ENCODE measurements around the gene FAM228A. TPM values are rescaled to one million over a fixed set of nuclear protein-coding genes. Genes with fewer than 3 reads are reported as not detected.

FAM228A gene
- total RNA-seq, 1 experiment from 2014 or later: not detected

DNA sequence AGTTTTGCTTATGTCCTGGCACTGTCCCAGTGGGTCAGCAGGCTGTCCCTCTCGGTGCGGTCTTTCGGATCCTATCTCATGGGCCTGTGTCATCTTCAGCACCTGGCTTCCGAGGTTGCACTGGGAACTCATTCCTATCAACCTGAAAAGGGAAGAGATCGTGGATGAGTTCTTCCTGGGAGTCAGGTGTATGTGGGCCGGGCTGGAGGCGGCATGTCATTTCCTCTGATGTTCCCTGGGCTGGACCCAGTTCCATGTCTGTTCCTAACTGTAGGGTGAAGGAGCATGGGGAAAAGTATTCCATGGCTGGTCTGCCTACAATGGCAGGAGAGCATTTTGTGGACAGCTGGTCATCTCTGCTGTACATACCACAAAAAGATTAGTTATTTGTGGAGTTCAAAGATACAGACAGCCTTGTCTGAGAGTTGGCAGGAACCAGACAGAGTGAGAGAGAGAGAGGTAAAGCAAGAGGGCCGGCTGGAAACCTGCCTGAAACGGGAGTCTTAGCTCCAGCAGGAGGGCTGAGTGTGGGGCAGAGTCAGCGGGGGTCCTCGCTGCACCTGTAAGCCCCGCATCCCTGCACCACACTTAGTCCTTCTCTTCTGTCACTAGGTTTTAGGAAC, 25.2 kb downstream of the FAM228A start:
- H3K4me3 ChIP-seq (ENCODE audit: low read depth, low read length): no peak overlapping the region
- H3K9me3 ChIP-seq: no peaks in the 10 kb centered on the region
- Mint-ChIP-seq H3K36me3 (ENCODE audit: insufficient read depth, unreplicated experiment) (no peaks in the 10 kb centered on the region), H3K27me3 (ENCODE audit: insufficient read depth, unreplicated experiment) (peaks cover 7% of the 10 kb centered on the region), H3K9me3 (ENCODE audit: unreplicated experiment) (no peaks in the 10 kb centered on the region), H3K4me1 (ENCODE audit: low read depth, unreplicated experiment) (no peaks in the 10 kb centered on the region), H3K4me3 (ENCODE audit: unreplicated experiment) (no peak overlapping the region), H3K27ac (ENCODE audit: unreplicated experiment) (no peak overlapping the region)
- ChIA-PET CTCF (no interaction called here), POLR2A (no interaction called here)
- H3K27me3 ChIP-seq (replicated peaks; ENCODE audit: control insufficient read depth, insufficient read depth, low read length): no peaks in the 10 kb centered on the region
- H3K4me1 ChIP-seq: no peaks in the 10 kb centered on the region
- DNase-seq: no peak
- no TSS peak for BruUV-seq (replicated peaks)
- TF ChIP-seq, protein P1, sequence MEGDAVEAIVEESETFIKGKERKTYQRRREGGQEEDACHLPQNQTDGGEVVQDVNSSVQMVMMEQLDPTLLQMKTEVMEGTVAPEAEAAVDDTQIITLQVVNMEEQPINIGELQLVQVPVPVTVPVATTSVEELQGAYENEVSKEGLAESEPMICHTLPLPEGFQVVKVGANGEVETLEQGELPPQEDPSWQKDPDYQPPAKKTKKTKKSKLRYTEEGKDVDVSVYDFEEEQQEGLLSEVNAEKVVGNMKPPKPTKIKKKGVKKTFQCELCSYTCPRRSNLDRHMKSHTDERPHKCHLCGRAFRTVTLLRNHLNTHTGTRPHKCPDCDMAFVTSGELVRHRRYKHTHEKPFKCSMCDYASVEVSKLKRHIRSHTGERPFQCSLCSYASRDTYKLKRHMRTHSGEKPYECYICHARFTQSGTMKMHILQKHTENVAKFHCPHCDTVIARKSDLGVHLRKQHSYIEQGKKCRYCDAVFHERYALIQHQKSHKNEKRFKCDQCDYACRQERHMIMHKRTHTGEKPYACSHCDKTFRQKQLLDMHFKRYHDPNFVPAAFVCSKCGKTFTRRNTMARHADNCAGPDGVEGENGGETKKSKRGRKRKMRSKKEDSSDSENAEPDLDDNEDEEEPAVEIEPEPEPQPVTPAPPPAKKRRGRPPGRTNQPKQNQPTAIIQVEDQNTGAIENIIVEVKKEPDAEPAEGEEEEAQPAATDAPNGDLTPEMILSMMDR (IDR thresholded peaks at IDR 0.05; ENCODE audit: insufficient read depth in 1 of 2, low read depth in 1 of 2, low read length in 1 of 2, severe bottlenecking in 1 of 2, unreplicated experiment in 1 of 2): no peak
- intact Hi-C loops (cut with micrococcal nuclease; ENCODE audit: unreplicated experiment): no loop called here
- H3K36me3 ChIP-seq (ENCODE audit: control insufficient read depth, insufficient read depth, low read length): no peaks in the 10 kb centered on the region

GRCh38 chr2:24200799-24201198, 25.9 kb downstream of the FAM228A start:
- POLR2A ChIA-PET: no interaction called here
- CTCF ChIA-PET: no interaction called here

GRCh38 chr2:24203029-24203786, 28.4 kb downstream of the FAM228A start:
- TF ChIP-seq, protein P1 (IDR thresholded peaks at IDR 0.05; ENCODE audit: insufficient read depth in 1 of 2, low read depth in 1 of 2, low read length in 1 of 2, severe bottlenecking in 1 of 2, unreplicated experiment in 1 of 2): no peak
- peaks cover 2% of the 10 kb centered on the region for H3K27me3 Mint-ChIP-seq (ENCODE audit: insufficient read depth, unreplicated experiment)
- BruUV-seq (replicated peaks): no TSS peak
- DNase-seq: no peak
- H3K9me3 ChIP-seq: no peaks in the 10 kb centered on the region
- H3K9me3 Mint-ChIP-seq (ENCODE audit: unreplicated experiment): no peaks in the 10 kb centered on the region
- no peak overlapping the region for H3K4me3 Mint-ChIP-seq (ENCODE audit: unreplicated experiment)
- ChIA-PET POLR2A (no interaction called here), CTCF (no interaction called here)
- no peak overlapping the region for H3K4me3 ChIP-seq (ENCODE audit: low read depth, low read length)
- no peaks in the 10 kb centered on the region for H3K36me3 ChIP-seq (ENCODE audit: control insufficient read depth, insufficient read depth, low read length)
- intact Hi-C loops (cut with micrococcal nuclease; ENCODE audit: unreplicated experiment): no loop called here
- no peaks in the 10 kb centered on the region for H3K4me1 ChIP-seq
- H3K4me1 Mint-ChIP-seq (ENCODE audit: low read depth, unreplicated experiment): no peaks in the 10 kb centered on the region
- no peak overlapping the region for H3K27ac Mint-ChIP-seq (ENCODE audit: unreplicated experiment)
- no peaks in the 10 kb centered on the region for H3K27me3 ChIP-seq (replicated peaks; ENCODE audit: control insufficient read depth, insufficient read depth, low read length)
- H3K36me3 Mint-ChIP-seq (ENCODE audit: insufficient read depth, unreplicated experiment): no peaks in the 10 kb centered on the region

More at GRCh38 chr2:24200799-24201198, 25.9 kb downstream of the FAM228A start:
- no peaks in the 10 kb centered on the region for H3K4me1 ChIP-seq
- no peak overlapping the region for H3K4me3 ChIP-seq (ENCODE audit: low read depth, low read length)
- H3K36me3 Mint-ChIP-seq (ENCODE audit: insufficient read depth, unreplicated experiment): no peaks in the 10 kb centered on the region
- no peaks in the 10 kb centered on the region for H3K9me3 Mint-ChIP-seq (ENCODE audit: unreplicated experiment)
- no peak for DNase-seq
- H3K27me3 ChIP-seq (replicated peaks; ENCODE audit: control insufficient read depth, insufficient read depth, low read length): no peaks in the 10 kb centered on the region
- TF ChIP-seq, protein P1 (IDR thresholded peaks at IDR 0.05; ENCODE audit: insufficient read depth in 1 of 2, low read depth in 1 of 2, low read length in 1 of 2, severe bottlenecking in 1 of 2, unreplicated experiment in 1 of 2): no peak
- no peaks in the 10 kb centered on the region for H3K36me3 ChIP-seq (ENCODE audit: control insufficient read depth, insufficient read depth, low read length)
- no peak overlapping the region for H3K27ac Mint-ChIP-seq (ENCODE audit: unreplicated experiment)
- no TSS peak for BruUV-seq (replicated peaks)
- intact Hi-C loops (cut with micrococcal nuclease; ENCODE audit: unreplicated experiment): no loop called here
- peaks cover 7% of the 10 kb centered on the region for H3K27me3 Mint-ChIP-seq (ENCODE audit: insufficient read depth, unreplicated experiment)
- H3K9me3 ChIP-seq: no peaks in the 10 kb centered on the region
- no peak overlapping the region for H3K4me3 Mint-ChIP-seq (ENCODE audit: unreplicated experiment)
- H3K4me1 Mint-ChIP-seq (ENCODE audit: low read depth, unreplicated experiment): no peaks in the 10 kb centered on the region
